CD4-positive, alpha-beta T cell treated with Interleukin-4 for 1 hour (primary cell): ENCODE measurements around the gene UCHL3.

Source experiments
- DNase-seq, 2 donors: peaks; one replicate each; pipeline ENCODE4 v3.0.0-alpha.2; 2020 to 2022

The UCHL3 gene

DNA sequence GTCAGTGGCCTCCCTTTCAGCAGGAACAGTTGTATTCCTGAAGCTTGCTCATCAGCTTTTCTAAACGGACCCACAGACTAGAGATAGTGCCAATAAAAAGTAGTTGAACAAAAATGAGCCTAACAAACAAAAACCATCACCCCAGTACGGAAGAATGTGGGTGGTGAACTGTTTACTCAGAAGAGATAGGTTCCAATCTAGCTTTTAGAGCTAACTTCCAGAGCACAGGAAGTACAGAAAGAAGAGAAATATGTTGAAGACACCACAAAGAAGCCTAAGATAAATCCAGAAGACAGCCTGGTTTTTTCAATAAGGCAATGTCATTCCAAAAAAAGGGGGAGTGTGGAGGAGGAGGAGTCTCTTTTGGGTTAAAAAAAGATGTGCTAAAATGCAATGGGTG lies 83.7 kb downstream of the UCHL3 start:
- no peak for DNase-seq

DNA sequence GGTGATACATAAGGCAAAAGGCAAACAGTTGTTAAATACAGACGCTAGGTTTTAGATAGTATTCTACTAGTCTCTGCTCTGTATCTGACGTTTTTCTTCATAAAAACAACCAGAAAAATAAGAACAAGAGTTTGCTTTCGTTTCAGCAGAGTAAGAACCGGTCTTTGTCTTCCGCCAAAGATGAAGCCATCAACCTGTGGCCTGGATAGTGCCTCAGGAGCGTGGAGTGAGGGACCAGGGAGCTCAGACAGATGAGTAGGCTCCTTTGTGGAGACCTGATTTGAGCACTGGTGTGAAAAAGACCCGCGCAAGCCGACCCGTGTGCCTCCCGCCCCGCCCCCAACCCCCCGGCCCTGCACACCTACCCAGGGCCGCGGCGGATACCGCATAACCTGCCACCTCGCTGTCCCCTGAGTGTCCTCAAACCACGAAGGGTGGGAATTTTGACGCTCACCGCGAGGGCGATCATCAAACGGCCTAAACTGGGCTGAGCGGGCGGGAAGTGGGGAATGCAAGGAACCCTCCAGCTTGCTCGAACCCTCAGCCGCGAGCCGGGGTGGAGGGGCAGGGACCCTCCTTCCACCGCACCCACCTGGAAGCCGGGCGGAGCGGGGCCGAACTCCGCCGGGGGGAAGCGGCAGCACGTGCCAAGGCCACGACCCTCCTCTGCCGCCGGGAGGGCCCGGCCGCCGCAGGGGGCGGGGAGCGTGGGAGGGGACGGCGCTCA lies 85.7 kb downstream of the UCHL3 start:
- peak in 1 of 2 donors; percentile 17 for DNase-seq

DNA sequence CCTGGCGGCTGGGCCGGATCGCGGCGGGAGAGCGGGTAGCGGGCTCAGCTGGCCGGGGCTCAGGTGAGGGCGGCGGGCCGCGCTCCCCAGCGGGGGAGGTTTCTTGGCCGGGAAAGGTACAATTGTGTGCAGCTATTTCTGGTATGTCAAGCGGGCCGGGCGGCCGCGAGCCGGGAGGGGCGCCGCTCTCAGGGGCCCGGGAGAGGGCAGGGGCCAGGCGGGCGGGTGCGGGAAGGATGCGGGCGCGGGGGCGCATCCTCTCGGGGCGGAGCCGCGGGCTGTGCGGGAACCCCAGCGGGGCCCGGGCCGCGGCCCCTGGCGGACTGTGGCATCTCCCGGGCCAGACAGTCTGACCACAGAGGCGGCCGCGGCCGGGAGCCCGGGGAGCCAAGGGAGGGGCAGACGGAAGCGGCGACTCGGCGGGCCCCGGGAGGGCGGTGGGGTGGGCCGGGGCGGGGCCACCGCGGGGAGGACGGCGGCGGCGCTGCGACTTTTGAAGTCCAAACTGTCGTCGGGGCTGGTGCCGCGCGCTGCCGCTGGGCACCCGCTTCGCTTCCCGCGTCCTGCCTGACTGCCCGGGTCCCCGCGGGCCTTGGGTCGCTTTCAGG lies 86.3 kb downstream of the UCHL3 start, which contains the start of gene LMO7:
Gene LMO7, plus strand, starts transcription at position 503 of the 608 bp plus-strand sequence. CDS start 328 bp downstream, outside the sequence.
- DNase-seq = peak; percentile 37 to 59

- peak in 1 of 2 donors; percentile 15 for DNase-seq
Measured at GRCh38 chr13:75636436-75637180, 87.0 kb downstream of the UCHL3 start.

DNA sequence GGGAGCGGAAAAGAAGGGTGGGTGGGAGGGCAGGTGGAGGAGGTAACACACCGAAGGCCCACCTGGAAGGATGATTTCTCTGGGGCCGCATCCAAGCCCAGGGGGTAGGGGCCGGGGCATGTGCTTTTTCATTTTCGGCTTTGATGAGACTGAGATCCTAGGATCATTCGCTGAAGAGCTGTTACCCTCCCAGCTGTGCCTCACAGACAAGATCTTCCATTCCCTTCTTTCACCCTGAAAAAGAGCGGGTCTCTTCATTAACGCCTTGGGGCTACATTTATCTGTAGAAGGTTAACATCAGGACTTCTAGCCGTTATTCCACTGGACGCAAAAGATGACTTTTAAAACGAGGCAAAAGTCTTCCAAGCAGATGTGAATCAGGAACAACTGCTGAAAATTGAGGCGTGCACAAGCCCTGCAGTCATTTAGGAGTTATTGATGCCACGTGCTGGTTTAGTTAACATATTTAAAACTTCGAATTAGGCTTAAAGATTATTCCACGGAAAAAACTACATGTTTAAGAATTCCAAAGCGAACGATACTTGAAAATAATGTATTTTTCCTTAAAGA lies 87.7 kb downstream of the UCHL3 start:
- no peak for DNase-seq

- no peak for DNase-seq
Measured at GRCh38 chr13:75639454-75639853, 89.9 kb downstream of the UCHL3 start.

GRCh38 chr13:75641026-75641425 lies 91.4 kb downstream of the UCHL3 start:
- DNase-seq = no peak

- DNase-seq = no peak
Measured at GRCh38 chr13:75643182-75643581, 93.6 kb downstream of the UCHL3 start.

GRCh38 chr13:75643693-75644092 lies 94.1 kb downstream of the UCHL3 start:
- no peak for DNase-seq

- DNase-seq = no peak
Measured at GRCh38 chr13:75645141-75645540, 95.5 kb downstream of the UCHL3 start.

- DNase-seq = no peak
Measured at GRCh38 chr13:75647126-75647784, 97.7 kb downstream of the UCHL3 start.

DNA sequence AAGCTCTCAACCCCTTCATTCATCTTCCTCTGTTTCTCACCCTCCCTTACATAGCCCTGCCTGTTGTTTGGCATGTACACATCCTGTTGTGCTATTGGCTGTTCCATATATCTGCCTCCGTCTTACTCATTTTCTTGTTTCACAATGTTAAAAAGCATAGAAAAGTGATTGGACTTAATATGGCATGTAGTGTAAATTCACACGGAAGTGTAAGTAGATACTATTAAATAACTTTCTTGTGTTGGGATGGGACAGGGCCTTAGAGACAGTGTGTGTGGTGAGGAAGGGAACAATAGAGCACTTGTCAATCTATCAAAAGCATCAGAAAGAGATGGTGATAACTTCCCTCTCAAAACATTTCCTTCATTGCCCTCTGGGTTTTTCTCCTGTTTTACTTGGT lies 98.9 kb downstream of the UCHL3 start:
- no peak for DNase-seq

DNA sequence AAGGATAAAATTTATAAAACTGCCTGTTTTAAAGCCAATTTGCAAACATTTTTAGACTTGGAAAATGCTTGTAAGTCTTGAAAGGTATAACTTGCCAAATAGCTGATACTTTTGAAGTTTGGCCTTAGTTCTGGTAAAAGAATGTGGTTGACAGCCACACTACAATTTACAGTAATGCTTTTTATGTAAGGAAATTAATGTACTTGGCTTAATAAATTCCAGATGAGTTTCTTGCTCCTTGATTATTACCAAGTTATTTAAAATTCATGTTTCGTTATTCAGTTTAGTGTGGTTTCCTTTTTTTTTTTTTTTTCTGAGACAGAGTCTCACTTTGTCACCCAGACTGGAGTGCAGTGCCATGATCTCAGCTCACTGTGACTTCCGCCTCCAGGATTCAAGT lies 101.4 kb downstream of the UCHL3 start:
- no peak for DNase-seq

DNA sequence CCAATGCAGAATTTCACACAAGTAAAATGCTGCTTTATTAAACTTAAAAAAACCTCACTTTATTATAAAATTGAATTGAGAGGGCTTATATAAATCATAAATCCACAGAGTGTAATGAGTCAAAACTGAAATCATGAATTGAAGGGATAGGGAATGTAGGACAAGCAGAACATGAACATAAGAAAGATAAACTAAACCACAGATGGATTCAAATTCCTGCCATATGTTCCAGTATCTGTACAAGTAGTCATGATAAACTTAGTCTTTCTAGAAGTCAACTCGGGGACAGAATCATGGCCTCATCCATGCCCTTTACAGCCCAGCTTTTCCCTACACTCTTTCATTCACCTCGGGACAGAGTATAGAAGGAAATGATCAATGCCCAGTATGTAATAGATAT lies 103.1 kb downstream of the UCHL3 start:
- DNase-seq = no peak
